GM21390 (cell line): ENCODE data around the gene SPACA4.
"Not testable (repeated sequence)": the region's sequence is repeated elsewhere in the genome, so short reads cannot be mapped to it uniquely, and the experiment has no call there.

Experiments
- ATAC-seq: cut with Tn5 transposase; IDR thresholded peaks from one replicate; pipeline ENCODE4 v1.9.1; 2021; ENCODE audit not compliant: unreplicated experiment

Gene SPACA4

GRCh38 chr19:48606463-48607358, at the start of gene SPACA4:
Gene SPACA4 (plus strand): TSS chr19:48606742. CDS start chr19:48606979, 237 bp downstream.
- ATAC-seq = no peak

- ATAC-seq = no peak
These were observed 49.7 kb upstream of the SPACA4 start for GRCh38 chr19:48556825-48557224.

GRCh38 chr19:48558018-48558684, 48.4 kb upstream of the SPACA4 start:
- no peak for ATAC-seq

DNA sequence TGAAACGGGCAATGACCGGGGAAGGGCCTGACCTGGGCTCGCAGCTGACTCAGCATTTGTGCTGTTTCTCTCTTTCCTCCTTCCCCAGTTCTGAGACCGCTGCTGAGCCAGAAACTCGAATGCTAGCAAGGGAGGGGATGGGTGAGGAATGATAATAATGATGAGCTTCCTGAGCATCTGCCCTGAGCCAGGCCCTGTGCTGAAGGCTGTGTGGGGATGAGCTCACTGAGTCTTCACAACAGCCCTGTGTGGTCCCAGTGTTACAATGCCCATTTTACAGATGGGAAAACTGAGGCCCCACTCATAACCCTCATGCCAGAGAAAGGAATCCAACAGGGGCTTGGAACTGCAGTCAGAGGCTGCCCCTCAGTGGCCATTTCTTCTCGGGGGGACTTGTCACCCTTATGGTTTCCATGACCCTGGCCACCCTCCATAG, 46.4 kb upstream of the SPACA4 start:
- ATAC-seq = no peak

DNA sequence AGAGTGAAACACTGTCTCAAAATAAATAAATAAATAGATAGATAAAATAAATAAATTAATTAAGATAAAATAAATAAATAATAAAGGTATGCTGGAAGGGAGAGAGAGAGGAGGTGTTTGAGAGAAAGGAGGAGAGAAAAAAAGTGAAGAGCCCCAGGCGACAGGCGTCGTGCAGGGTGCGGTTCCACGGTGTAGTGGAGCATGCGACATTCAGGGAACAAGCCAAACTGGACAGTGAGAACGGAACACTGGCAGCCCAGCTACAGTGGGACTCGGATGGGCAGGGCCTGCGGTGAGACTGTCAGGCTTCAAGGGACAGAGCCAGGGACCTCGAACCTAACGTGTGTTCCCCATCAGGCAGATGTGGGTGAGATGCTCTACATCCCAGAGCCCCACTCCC, 45.1 kb upstream of the SPACA4 start:
- ATAC-seq = no peak

DNA sequence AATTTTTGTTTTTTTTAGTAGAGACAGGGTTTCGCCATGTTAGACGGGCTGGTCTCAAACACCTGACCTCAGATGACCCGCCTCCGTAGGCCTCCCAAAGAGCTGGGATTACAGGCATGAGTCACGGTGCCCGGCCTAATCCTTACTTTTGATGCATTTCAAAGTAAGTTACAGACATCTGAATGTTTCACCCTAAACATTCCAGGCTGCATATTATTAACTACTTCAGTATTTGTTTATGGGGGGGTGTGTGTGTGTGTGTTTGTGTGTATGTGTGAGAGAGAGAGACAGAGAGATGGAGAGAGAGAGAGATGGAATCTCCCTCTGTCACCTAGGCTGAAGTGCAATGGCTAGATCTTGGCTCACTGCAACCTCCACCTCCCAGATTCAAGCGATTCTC, 41.5 kb upstream of the SPACA4 start:
- ATAC-seq = no peak

GRCh38 chr19:48568345-48568886, 38.1 kb upstream of the SPACA4 start:
- no peak for ATAC-seq

DNA sequence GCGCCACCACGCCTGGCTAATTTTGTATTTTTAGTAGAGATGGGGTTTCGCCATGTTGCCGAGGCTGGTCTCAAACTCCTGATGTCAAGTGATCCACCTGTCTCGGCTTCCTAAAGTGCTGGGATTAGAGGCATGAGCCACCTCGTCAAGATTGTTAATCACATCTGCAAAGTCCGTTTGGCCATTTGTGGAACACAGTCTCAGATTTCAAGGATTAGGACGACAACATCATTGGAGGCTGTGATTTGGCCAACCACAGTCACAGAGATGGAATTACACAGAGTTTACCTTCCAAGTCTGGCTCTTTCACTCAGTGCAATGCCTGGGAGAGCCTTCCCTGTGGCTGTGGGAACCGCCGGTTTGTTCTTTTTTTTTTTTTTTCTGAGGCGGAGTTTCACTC, 36.7 kb upstream of the SPACA4 start:
- ATAC-seq = no peak

GRCh38 chr19:48571378-48572162, 35.0 kb upstream of the SPACA4 start:
- no peak for ATAC-seq

GRCh38 chr19:48573163-48573505, 33.4 kb upstream of the SPACA4 start:
- ATAC-seq = no peak

DNA sequence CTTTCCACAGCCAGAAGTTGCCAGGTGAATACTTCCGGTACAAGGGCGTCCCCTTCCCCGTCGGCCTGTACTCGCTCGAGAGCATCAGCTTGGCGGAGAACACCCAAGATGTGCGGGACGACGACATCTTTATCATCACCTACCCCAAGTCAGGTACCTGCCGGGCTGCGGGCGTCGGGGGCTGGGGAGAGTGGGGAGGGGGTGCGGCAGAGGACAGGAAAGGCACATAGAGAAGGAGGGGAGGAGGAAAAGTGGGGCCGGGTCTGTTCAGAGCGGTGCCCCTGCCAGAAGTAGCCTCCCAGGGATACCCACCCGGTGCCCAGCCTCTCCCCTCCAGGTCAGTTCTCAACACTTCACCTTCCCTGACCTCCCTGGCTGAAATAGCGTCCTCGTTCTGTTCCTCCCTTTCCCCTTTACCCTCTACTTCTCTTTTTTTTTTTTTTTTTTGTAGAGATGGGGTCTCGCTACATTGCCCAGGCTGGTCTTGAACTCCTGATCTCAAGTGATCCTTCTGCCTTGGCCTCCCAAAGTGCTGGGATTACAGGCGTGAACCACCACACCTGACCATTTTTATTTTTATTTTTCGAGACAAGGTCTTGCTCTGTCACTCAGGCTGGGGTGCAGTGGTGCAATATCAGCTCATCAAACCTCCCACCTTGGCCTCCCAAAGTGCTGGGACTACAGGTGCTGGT, 30.5 kb upstream of the SPACA4 start:
- no peak for ATAC-seq

GRCh38 chr19:48577908-48578307, 28.6 kb upstream of the SPACA4 start:
- not testable (repeated sequence) for ATAC-seq

DNA sequence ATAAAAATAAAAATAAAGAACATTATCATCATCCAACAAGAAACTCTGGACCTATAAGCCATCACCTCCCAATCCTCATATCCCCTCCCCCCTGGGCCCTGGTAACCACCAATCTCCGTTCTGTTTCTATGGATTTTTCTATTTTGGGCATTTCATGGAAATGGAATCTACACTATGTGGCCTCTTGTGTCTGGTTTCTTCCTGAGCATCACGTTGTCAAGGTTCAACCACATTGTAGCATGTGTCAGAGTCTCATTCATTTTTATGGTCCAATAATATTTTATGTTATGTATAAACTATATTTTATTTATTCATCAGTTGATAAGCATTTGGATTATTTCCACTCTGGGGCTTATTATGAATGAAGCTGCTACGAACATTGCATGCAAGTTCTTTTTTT, 27.7 kb upstream of the SPACA4 start:
- no peak for ATAC-seq

- no peak for ATAC-seq
These were observed 24.4 kb upstream of the SPACA4 start for GRCh38 chr19:48582168-48582567.

DNA sequence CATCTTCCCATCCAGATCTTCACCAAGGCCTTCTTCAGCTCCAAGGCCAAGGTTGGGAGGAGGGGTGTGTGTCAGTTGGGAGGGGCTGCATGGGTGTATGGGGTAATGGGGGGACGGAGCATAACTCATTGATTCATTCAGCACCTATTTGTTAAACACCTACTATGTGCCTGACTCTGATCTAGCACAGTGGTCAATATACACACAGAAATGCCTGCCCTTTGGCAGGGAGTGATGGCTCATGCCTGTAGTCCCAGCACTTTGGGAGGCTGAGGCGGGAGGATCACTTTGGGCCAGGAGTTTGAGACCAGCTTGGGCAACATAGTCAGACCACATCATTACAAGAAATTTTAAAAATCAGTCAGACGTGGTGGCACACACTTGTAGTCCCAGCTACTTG, 19.2 kb upstream of the SPACA4 start:
- ATAC-seq = no peak

GRCh38 chr19:48588670-48589401, 17.7 kb upstream of the SPACA4 start:
- ATAC-seq = no peak

GRCh38 chr19:48591021-48591420, 15.5 kb upstream of the SPACA4 start:
- ATAC-seq = no peak

GRCh38 chr19:48595171-48595570, 11.4 kb upstream of the SPACA4 start:
- no peak for ATAC-seq

DNA sequence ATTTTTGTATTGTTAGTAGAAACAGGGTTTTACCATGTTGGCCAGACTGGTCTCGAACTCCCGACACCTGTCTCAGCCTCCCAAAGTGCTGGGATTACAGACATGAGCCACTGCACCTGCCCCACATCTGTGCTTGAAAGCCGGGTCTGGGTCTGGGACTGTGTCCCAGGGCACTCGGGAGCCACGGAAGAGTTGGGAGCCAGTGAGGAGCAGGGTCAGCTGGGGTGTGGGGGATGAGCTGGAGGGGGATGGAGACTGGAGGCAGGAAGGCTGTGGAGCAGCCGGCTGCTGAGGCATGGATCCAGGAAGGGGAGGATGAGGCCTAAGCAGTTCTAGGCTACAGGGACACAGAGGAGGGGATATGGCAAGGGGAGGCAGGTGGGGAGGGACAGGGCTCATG, 10.7 kb upstream of the SPACA4 start:
- ATAC-seq = no peak

GRCh38 chr19:48596237-48596636, 10.3 kb upstream of the SPACA4 start:
- no peak for ATAC-seq
